ENCODE data around the gene PPARA.

Gene PPARA

GRCh38 chr22:46280999-46281623 is 130.8 kb downstream of the PPARA start:
- Mint-ChIP-seq H3K4me3 (no peak overlapping the region), H3K36me3 (peaks cover 43% of the 10 kb centered on the region), H3K4me1 (peaks cover 36% of the 10 kb centered on the region), H3K27me3 (no peaks in the 10 kb centered on the region), H3K27ac (peak overlapping the region; percentile 58), H3K9me3 (no peaks in the 10 kb centered on the region)
- peak; percentile 76 for ATAC-seq

GRCh38 chr22:46281866-46282678 is 131.7 kb downstream of the PPARA start:
- Mint-ChIP-seq H3K36me3 (peaks cover 46% of the 10 kb centered on the region), H3K27me3 (no peaks in the 10 kb centered on the region), H3K4me3 (no peak overlapping the region), H3K4me1 (peaks cover 46% of the 10 kb centered on the region), H3K27ac (no peak overlapping the region), H3K9me3 (no peaks in the 10 kb centered on the region)
- no peak for ATAC-seq

GRCh38 chr22:46286006-46286405 is 135.7 kb downstream of the PPARA start:
- H3K27ac Mint-ChIP-seq: no peak overlapping the region
- H3K36me3 Mint-ChIP-seq: peaks cover 41% of the 10 kb centered on the region
- no peaks in the 10 kb centered on the region for H3K9me3 Mint-ChIP-seq
- no peak overlapping the region for H3K4me3 Mint-ChIP-seq
- H3K27me3 Mint-ChIP-seq: no peaks in the 10 kb centered on the region
- peaks cover 62% of the 10 kb centered on the region for H3K4me1 Mint-ChIP-seq
- no peak for ATAC-seq

GRCh38 chr22:46286941-46287872 is 136.9 kb downstream of the PPARA start:
- H3K36me3 Mint-ChIP-seq: peaks cover 40% of the 10 kb centered on the region

GRCh38 chr22:46287873-46288751 is 137.8 kb downstream of the PPARA start:
- Mint-ChIP-seq H3K36me3 (peaks cover 44% of the 10 kb centered on the region), H3K4me3 (peak overlapping the region; percentile 86), H3K4me1 (peaks cover 61% of the 10 kb centered on the region), H3K9me3 (peaks cover 5% of the 10 kb centered on the region), H3K27me3 (no peaks in the 10 kb centered on the region), H3K27ac (peak overlapping the region; percentile 93)
- peak; percentile 87 for ATAC-seq

More at GRCh38 chr22:46286941-46287872, 136.9 kb downstream of the PPARA start:
- Mint-ChIP-seq H3K4me3 (peak overlapping the region; percentile 86), H3K4me1 (peaks cover 52% of the 10 kb centered on the region), H3K27me3 (no peaks in the 10 kb centered on the region), H3K27ac (peak overlapping the region; percentile 93), H3K9me3 (peaks cover 1% of the 10 kb centered on the region)
- ATAC-seq: no peak

- Mint-ChIP-seq H3K27me3 (no peaks in the 10 kb centered on the region), H3K9me3 (peaks cover 5% of the 10 kb centered on the region), H3K4me1 (peaks cover 68% of the 10 kb centered on the region), H3K36me3 (peaks cover 43% of the 10 kb centered on the region), H3K4me3 (peak overlapping the region; percentile 86), H3K27ac (peak overlapping the region; percentile 93)
- ATAC-seq: no peak
Observed at GRCh38 chr22:46288846-46289243, 138.5 kb downstream of the PPARA start.

GRCh38 chr22:46289244-46289891 is 139.0 kb downstream of the PPARA start:
- Mint-ChIP-seq H3K4me1 (peaks cover 71% of the 10 kb centered on the region), H3K27ac (peak overlapping the region; percentile 93), H3K27me3 (no peaks in the 10 kb centered on the region), H3K36me3 (peaks cover 38% of the 10 kb centered on the region), H3K9me3 (peaks cover 5% of the 10 kb centered on the region), H3K4me3 (no peak overlapping the region)
- no peak for ATAC-seq

GRCh38 chr22:46290121-46290842 is 140.0 kb downstream of the PPARA start:
- Mint-ChIP-seq H3K9me3 (peaks cover 5% of the 10 kb centered on the region), H3K4me1 (peaks cover 76% of the 10 kb centered on the region), H3K27ac (peak overlapping the region; percentile 28), H3K4me3 (no peak overlapping the region), H3K27me3 (no peaks in the 10 kb centered on the region), H3K36me3 (peaks cover 37% of the 10 kb centered on the region)
- no peak for ATAC-seq

GRCh38 chr22:46290843-46291785 is 140.8 kb downstream of the PPARA start:
- Mint-ChIP-seq H3K9me3 (peaks cover 5% of the 10 kb centered on the region), H3K36me3 (peaks cover 33% of the 10 kb centered on the region), H3K27me3 (no peaks in the 10 kb centered on the region), H3K4me1 (peaks cover 80% of the 10 kb centered on the region), H3K27ac (peak overlapping the region; percentile 28), H3K4me3 (no peak overlapping the region)
- ATAC-seq: no peak

- Mint-ChIP-seq H3K36me3 (peaks cover 28% of the 10 kb centered on the region), H3K27ac (peak overlapping the region; percentile 69)
- no peak for ATAC-seq
Observed at GRCh38 chr22:46292173-46292572, 141.8 kb downstream of the PPARA start.

GRCh38 chr22:46292732-46293131 is 142.4 kb downstream of the PPARA start:
- H3K27ac Mint-ChIP-seq: peak overlapping the region; percentile 69
- peaks cover 75% of the 10 kb centered on the region for H3K4me1 Mint-ChIP-seq
- no peak for ATAC-seq
- H3K4me3 Mint-ChIP-seq: no peak overlapping the region
- H3K27me3 Mint-ChIP-seq: no peaks in the 10 kb centered on the region
- peaks cover 5% of the 10 kb centered on the region for H3K9me3 Mint-ChIP-seq
- peaks cover 24% of the 10 kb centered on the region for H3K36me3 Mint-ChIP-seq

More at GRCh38 chr22:46292173-46292572, 141.8 kb downstream of the PPARA start:
- Mint-ChIP-seq H3K27me3 (no peaks in the 10 kb centered on the region), H3K4me1 (peaks cover 75% of the 10 kb centered on the region), H3K9me3 (peaks cover 5% of the 10 kb centered on the region), H3K4me3 (no peak overlapping the region)
